Measurements from ENCODE around the gene CARD19.

CARD19 gene

GRCh38 chr9:93058355-93059010 is 37.5 kb upstream of the CARD19 start, which contains the start of gene SUSD3:
TSS of gene SUSD3 (plus strand) at chr9:93058701. CDS start at chr9:93058743, 42 bp downstream.
- TF ChIP-seq FOXM1 (IDR thresholded peaks at IDR 0.05; ENCODE audit: borderline replicate concordance, low read depth), result no peak
- peak; percentile 34; the same call in 1 of the 2 replicates for TF ChIP-seq EGR1 (IDR thresholded peaks at IDR 0.05)
- no peak for TF ChIP-seq EP300 (IDR thresholded peaks at IDR 0.05; ENCODE audit: borderline replicate concordance)
- TF ChIP-seq ZBTB7A (IDR thresholded peaks at IDR 0.05; ENCODE audit: low read depth), result peak; percentile 59; the same call in 1 of the 2 replicates
- no peak for TF ChIP-seq RAD21 (IDR thresholded peaks at IDR 0.05; ENCODE audit: low read depth)
- TF ChIP-seq, protein P1, sequence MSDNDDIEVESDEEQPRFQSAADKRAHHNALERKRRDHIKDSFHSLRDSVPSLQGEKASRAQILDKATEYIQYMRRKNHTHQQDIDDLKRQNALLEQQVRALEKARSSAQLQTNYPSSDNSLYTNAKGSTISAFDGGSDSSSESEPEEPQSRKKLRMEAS (IDR thresholded peaks at IDR 0.05), result peak; percentile 65
- TF ChIP-seq YY1 (IDR thresholded peaks at IDR 0.05; ENCODE audit: low read depth), result no peak

DNA sequence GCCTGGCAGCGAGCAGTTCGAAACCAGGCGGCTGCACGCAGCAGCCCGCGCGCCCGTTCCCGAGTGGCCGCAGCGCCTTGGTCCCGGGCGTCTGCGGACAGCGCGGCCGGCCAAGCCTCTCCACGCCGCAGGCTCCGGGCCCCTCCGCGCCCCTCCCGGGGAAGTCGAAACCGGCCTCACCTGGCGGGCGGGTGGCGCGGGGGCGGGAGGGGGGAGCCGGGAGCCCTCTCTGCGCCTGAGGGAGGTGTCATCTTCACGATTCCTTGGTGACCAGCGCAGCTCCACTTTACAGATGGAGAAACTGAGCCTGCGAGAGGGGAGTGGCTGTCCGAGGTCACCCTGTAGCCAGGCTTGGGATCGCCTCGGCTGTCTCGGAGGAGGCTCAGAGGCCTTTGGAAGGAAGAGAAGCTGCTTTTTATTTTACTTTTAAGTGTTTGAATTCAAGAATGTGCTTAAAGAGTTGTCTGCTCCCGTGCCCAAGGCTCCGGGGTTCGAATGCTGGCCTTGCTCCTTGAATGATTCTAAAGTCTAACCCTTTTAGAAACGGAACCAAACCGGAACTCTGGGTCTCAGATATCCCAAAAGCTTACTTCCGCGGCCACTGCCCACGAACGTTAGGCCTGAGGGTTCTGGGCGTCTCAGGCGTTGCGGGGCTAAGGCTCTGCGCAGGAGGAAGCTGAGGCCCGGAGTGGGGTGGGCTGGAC is 36.9 kb upstream of the CARD19 start:
- TF ChIP-seq ZBTB7A (IDR thresholded peaks at IDR 0.05; ENCODE audit: low read depth), result no peak
- TF ChIP-seq EGR1 (IDR thresholded peaks at IDR 0.05), result no peak
- TF ChIP-seq, protein P1 (IDR thresholded peaks at IDR 0.05), result no peak
- no peak for TF ChIP-seq TEAD4 (IDR thresholded peaks at IDR 0.05)
- TF ChIP-seq USF1 (IDR thresholded peaks at IDR 0.05), result no peak
- TF ChIP-seq EP300 (IDR thresholded peaks at IDR 0.05; ENCODE audit: borderline replicate concordance), result no peak
- no peak for TF ChIP-seq RAD21 (IDR thresholded peaks at IDR 0.05; ENCODE audit: low read depth)
- no peak for TF ChIP-seq TCF12 (IDR thresholded peaks at IDR 0.05; ENCODE audit: low read depth)
- TF ChIP-seq NFIC (IDR thresholded peaks at IDR 0.05), result no peak
- TF ChIP-seq CREB1 (IDR thresholded peaks at IDR 0.05; ENCODE audit: low read depth), result no peak
- TF ChIP-seq, protein P2, sequence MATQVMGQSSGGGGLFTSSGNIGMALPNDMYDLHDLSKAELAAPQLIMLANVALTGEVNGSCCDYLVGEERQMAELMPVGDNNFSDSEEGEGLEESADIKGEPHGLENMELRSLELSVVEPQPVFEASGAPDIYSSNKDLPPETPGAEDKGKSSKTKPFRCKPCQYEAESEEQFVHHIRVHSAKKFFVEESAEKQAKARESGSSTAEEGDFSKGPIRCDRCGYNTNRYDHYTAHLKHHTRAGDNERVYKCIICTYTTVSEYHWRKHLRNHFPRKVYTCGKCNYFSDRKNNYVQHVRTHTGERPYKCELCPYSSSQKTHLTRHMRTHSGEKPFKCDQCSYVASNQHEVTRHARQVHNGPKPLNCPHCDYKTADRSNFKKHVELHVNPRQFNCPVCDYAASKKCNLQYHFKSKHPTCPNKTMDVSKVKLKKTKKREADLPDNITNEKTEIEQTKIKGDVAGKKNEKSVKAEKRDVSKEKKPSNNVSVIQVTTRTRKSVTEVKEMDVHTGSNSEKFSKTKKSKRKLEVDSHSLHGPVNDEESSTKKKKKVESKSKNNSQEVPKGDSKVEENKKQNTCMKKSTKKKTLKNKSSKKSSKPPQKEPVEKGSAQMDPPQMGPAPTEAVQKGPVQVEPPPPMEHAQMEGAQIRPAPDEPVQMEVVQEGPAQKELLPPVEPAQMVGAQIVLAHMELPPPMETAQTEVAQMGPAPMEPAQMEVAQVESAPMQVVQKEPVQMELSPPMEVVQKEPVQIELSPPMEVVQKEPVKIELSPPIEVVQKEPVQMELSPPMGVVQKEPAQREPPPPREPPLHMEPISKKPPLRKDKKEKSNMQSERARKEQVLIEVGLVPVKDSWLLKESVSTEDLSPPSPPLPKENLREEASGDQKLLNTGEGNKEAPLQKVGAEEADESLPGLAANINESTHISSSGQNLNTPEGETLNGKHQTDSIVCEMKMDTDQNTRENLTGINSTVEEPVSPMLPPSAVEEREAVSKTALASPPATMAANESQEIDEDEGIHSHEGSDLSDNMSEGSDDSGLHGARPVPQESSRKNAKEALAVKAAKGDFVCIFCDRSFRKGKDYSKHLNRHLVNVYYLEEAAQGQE (IDR thresholded peaks at IDR 0.05; ENCODE audit: low read depth), result no peak
- TF ChIP-seq FOXM1 (IDR thresholded peaks at IDR 0.05; ENCODE audit: borderline replicate concordance, low read depth), result no peak
- TF ChIP-seq CEBPB (IDR thresholded peaks at IDR 0.05), result no peak
- TF ChIP-seq YY1 (IDR thresholded peaks at IDR 0.05; ENCODE audit: low read depth), result no peak
- no peak for TF ChIP-seq TAF1 (IDR thresholded peaks at IDR 0.05; ENCODE audit: low read depth)

GRCh38 chr9:93059715-93060578 is 36.1 kb upstream of the CARD19 start:
- no peak for TF ChIP-seq TEAD4 (IDR thresholded peaks at IDR 0.05)
- TF ChIP-seq ZBTB7A (IDR thresholded peaks at IDR 0.05; ENCODE audit: low read depth), result no peak
- TF ChIP-seq, protein P2 (IDR thresholded peaks at IDR 0.05; ENCODE audit: low read depth), result no peak
- no peak for TF ChIP-seq CEBPB (IDR thresholded peaks at IDR 0.05)
- TF ChIP-seq, protein P1 (IDR thresholded peaks at IDR 0.05), result no peak
- no peak for TF ChIP-seq YY1 (IDR thresholded peaks at IDR 0.05; ENCODE audit: low read depth)
- TF ChIP-seq EP300 (IDR thresholded peaks at IDR 0.05; ENCODE audit: borderline replicate concordance), result no peak
- TF ChIP-seq TCF12 (IDR thresholded peaks at IDR 0.05; ENCODE audit: low read depth), result no peak
- no peak for TF ChIP-seq CREB1 (IDR thresholded peaks at IDR 0.05; ENCODE audit: low read depth)
- TF ChIP-seq EGR1 (IDR thresholded peaks at IDR 0.05), result no peak
- no peak for TF ChIP-seq RAD21 (IDR thresholded peaks at IDR 0.05; ENCODE audit: low read depth)
- no peak for TF ChIP-seq FOXM1 (IDR thresholded peaks at IDR 0.05; ENCODE audit: borderline replicate concordance, low read depth)
- TF ChIP-seq USF1 (IDR thresholded peaks at IDR 0.05), result no peak
- no peak for TF ChIP-seq NFIC (IDR thresholded peaks at IDR 0.05)
- no peak for TF ChIP-seq TAF1 (IDR thresholded peaks at IDR 0.05; ENCODE audit: low read depth)

DNA sequence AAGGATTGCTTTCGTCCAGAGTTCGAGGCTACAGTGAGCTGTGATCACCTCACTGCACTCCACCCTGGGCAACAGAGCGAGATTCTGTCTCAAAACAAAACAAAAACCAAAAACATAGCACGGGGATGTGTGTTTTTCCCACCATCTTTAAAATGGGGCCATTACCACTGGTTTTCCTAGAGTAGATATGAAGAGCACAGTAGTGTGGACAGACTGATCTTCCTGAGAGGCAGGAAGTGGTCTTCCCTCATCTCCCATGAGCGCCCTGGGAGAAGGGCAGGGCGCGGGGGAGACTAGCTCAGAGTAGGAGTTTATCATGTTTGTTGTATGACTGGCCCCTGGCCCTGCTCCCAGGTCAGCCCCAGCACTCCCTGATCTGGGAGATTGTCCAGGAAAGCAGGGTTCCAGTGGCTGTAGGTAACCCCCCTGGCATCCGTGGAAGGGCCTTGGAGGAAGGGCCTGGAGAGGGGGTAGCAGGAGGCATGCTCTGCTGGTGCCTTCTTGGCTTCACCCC is 35.2 kb upstream of the CARD19 start:
- TF ChIP-seq, protein P2 (IDR thresholded peaks at IDR 0.05; ENCODE audit: low read depth), result no peak
- TF ChIP-seq, protein P1 (IDR thresholded peaks at IDR 0.05), result no peak
- no peak for TF ChIP-seq YY1 (IDR thresholded peaks at IDR 0.05; ENCODE audit: low read depth)
- TF ChIP-seq RAD21 (IDR thresholded peaks at IDR 0.05; ENCODE audit: low read depth), result no peak
- no peak for TF ChIP-seq TCF12 (IDR thresholded peaks at IDR 0.05; ENCODE audit: low read depth)
- TF ChIP-seq ZBTB7A (IDR thresholded peaks at IDR 0.05; ENCODE audit: low read depth), result no peak
- TF ChIP-seq USF1 (IDR thresholded peaks at IDR 0.05), result no peak
- no peak for TF ChIP-seq TAF1 (IDR thresholded peaks at IDR 0.05; ENCODE audit: low read depth)
- no peak for TF ChIP-seq CEBPB (IDR thresholded peaks at IDR 0.05)
